SK-N-SH (cell line): ENCODE data around the gene CELF5. TPM values are rescaled to one million over a fixed set of nuclear protein-coding genes. Genes with fewer than 3 reads are reported as not detected.

ENCODE experiments used
- CTCF ChIA-PET: fragments of 300-600, 350-600 bp; formaldehyde crosslinking; extraction: SDS; loops from one replicate; lab custom pipeline; 2021; lab: Yijun Ruan, JAX
- POLR2A ChIA-PET: fragments of 350-600 bp; sonication (Branson Sonifier 250); formaldehyde crosslinking; extraction: SDS; loops from one replicate; lab custom pipeline; 2020; ENCODE audit warnings: antibody characterized with exemption, inconsistent platforms; lab: Yijun Ruan, JAX
- DNase-seq: peaks from one replicate; pipeline ENCODE4 v3.0.0; 2012
- H2AFZ ChIP-seq: fragments of 200-600 bp; sonication (generic); 2 replicates; pipeline ENCODE4 v1.8.1; 2016; ENCODE audit warnings: antibody characterized with exemption, mild to moderate bottlenecking, low read depth
- H3F3A ChIP-seq: fragments of 200-600 bp; sonication (generic); replicated peaks from 2 replicates; pipeline ENCODE3; 2016; ENCODE audit warnings: antibody characterized with exemption, mild to moderate bottlenecking; ENCODE audit not compliant: insufficient read depth
- H3K27ac ChIP-seq, 2 experiments: fragments of 200-500 bp in 1 of 2; fragments of 200-600 bp in 1 of 2; sonication (Bioruptor generic) in 1 of 2; sonication (generic), shearing (Covaris generic) in 1 of 2; 2 replicates each; pipeline versions ENCODE4 v1.5.1 to v1.6.1; 2014 to 2016; ENCODE audit warnings: low read depth in 2 of 2, inconsistent platforms in 1 of 2, low read length in 1 of 2, mild to moderate bottlenecking in 1 of 2, mixed read lengths in 1 of 2
- H3K27me3 ChIP-seq: fragments of 200-600 bp; sonication (generic), shearing (Covaris generic); 2 replicates; pipeline ENCODE4 v1.6.1; 2016; ENCODE audit warnings: mixed run types; ENCODE audit not compliant: insufficient read depth
- H3K36me3 ChIP-seq, 2 experiments: fragments of 200-500 bp in 1 of 2; fragments of 200-600 bp in 1 of 2; sonication (Bioruptor generic) in 1 of 2; sonication (generic) in 1 of 2; replicated peaks in 1 of 2; 2 replicates each; pipeline versions ENCODE3 to v1.5.1; 2014 to 2016; ENCODE audit warnings: low read length in 1 of 2, mild to moderate bottlenecking in 1 of 2; ENCODE audit not compliant: insufficient read depth in 2 of 2, control insufficient read depth in 1 of 2
- H3K4me1 ChIP-seq, 2 experiments: fragments of 200-500 bp in 1 of 2; fragments of 200-600 bp in 1 of 2; sonication (Bioruptor generic) in 1 of 2; sonication (generic), shearing (Covaris generic) in 1 of 2; 2 replicates each; pipeline versions ENCODE4 v1.5.1 to v1.6.1; 2014 to 2016; ENCODE audit warnings: low read depth in 1 of 2, low read length in 1 of 2, mixed run types in 1 of 2; ENCODE audit not compliant: insufficient read depth in 2 of 2, control insufficient read depth in 1 of 2
- H3K4me2 ChIP-seq: fragments of 200-600 bp; sonication (generic), shearing (Covaris generic); 2 replicates; pipeline ENCODE4 v1.6.1; 2017; ENCODE audit warnings: mixed run types
- H3K4me3 ChIP-seq, 2 experiments: fragments of 200-500 bp in 1 of 2; fragments of 200-600 bp in 1 of 2; sonication (Bioruptor generic) in 1 of 2; sonication (generic), shearing (Covaris generic) in 1 of 2; 2 replicates each; pipeline versions ENCODE4 v1.5.1 to v1.8.1; 2014 to 2016; ENCODE audit warnings: low read depth in 2 of 2, inconsistent platforms in 1 of 2, low read length in 1 of 2, mild to moderate bottlenecking in 1 of 2, mixed read lengths in 1 of 2, moderate library complexity in 1 of 2
- H3K79me2 ChIP-seq: fragments of 200-600 bp; sonication (generic); 2 replicates; pipeline ENCODE4 v1.8.1; 2017; ENCODE audit warnings: mild to moderate bottlenecking; ENCODE audit not compliant: insufficient read depth
- H3K9ac ChIP-seq: fragments of 200-600 bp; sonication (generic); 2 replicates; pipeline ENCODE4 v1.6.1; 2017; ENCODE audit warnings: mixed run types
- H3K9me2 ChIP-seq: fragments of 200-600 bp; sonication (generic); 2 replicates; pipeline ENCODE4 v1.6.1; 2017; ENCODE audit warnings: mixed run types
- H3K9me3 ChIP-seq: fragments of 200-600 bp; sonication (generic); 2 replicates; pipeline ENCODE4 v1.6.1; 2017; ENCODE audit warnings: mixed run types, mild to moderate bottlenecking, moderate library complexity
- H4K20me1 ChIP-seq: fragments of 200-600 bp; sonication (generic); 2 replicates; pipeline ENCODE4 v1.6.1; 2017; ENCODE audit warnings: mild to moderate bottlenecking, mixed run types; ENCODE audit not compliant: insufficient read depth
- FOXJ3 ChIP-seq: sonication (generic); formaldehyde crosslinking; IDR thresholded peaks from 2 replicates; pipeline ENCODE4 v1.5.1; 2020; ENCODE audit warnings: mild to moderate bottlenecking, missing genetic modification reagents
- GATA2 ChIP-seq: sonication (generic); formaldehyde crosslinking; IDR thresholded peaks from 2 replicates; pipeline ENCODE4 v1.5.0; 2020; ENCODE audit warnings: mild to moderate bottlenecking, missing genetic modification reagents
- MXI1 ChIP-seq: IDR thresholded peaks from 2 replicates; pipeline ENCODE4 v1.6.1; 2012; ENCODE audit warnings: mild to moderate bottlenecking, low read depth, low read length, improper control_type of control experiment
- POLR2AphosphoS5 ChIP-seq: IDR thresholded peaks from 2 replicates; pipeline ENCODE4 v1.6.1; 2012; ENCODE audit warnings: low read depth, low read length
- RXRA ChIP-seq: IDR thresholded peaks from 2 replicates; pipeline ENCODE4 v1.4.0; 2012; ENCODE audit warnings: low read depth, mild to moderate bottlenecking, borderline replicate concordance
- SMC3 ChIP-seq: IDR thresholded peaks from 2 replicates; pipeline ENCODE4 v1.6.1; 2012; ENCODE audit warnings: low read depth, low read length, improper control_type of control experiment
- TAF1 ChIP-seq: IDR thresholded peaks from 2 replicates; pipeline ENCODE4 v1.6.1; 2012; ENCODE audit warnings: low read depth, mild to moderate bottlenecking, low read length, moderate library complexity, borderline replicate concordance
- WGBS: methylation state at CpG from one replicate; pipeline ENCODE4 v1.1.6; 2017; ENCODE audit warnings: low lambda C conversion rate; 5-methylcytosine and 5-hydroxymethylcytosine counted together
- polyA plus RNA-seq, 3 experiments: library from polyadenylated mRNA; depleted of rRNA; stranded (reverse); fragments of >200 nt; gene quantifications; 2 replicates each; pipeline ENCODE4 v1.2.3, GENCODE V29; 2012
- TF ChIP-seq, protein P1 (sequence below): IDR thresholded peaks from 2 replicates; pipeline ENCODE4 v1.6.1; 2012; ENCODE audit warnings: mild to moderate bottlenecking, low read depth, low read length, moderate library complexity
- TF ChIP-seq, protein P2 (sequence below): IDR thresholded peaks from 2 replicates; pipeline ENCODE4 v1.4.0; 2012; ENCODE audit warnings: low read depth
- TF ChIP-seq, protein P3 (sequence below): fragments of 200-600 bp; sonication (generic); IDR thresholded peaks from 2 replicates; pipeline ENCODE4 v1.6.1; 2017; ENCODE audit warnings: antibody characterized with exemption, mild to moderate bottlenecking, moderate library complexity

CELF5 gene
- polyA plus RNA-seq, 1 of the 3 experiments (the other 2 are of a cell fraction): 0.33 TPM

GRCh38 chr19:3333020-3333583 lies 108.6 kb downstream of the CELF5 start:
- POLR2A ChIA-PET: no interaction called here
- H3K79me2 ChIP-seq: no peaks in the 10 kb centered on the region

DNA sequence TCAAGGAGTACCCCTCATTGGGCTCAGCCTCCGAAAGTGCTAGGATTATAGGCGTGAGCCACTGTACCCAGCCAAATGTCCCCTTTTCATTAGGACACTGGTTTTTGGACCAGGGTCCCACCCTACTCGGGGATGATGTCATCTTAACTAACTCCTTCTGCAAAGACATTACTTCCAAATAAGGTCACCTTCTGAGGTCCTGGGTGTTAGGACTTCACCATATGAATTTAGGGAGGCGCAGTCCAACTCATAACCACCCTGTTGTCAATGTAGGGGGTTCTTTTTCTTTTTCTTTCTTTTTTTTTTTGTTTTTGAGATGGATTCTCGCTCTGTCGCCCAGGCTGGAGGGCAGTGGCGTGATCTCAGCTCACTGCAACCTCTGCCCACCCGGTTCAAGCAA lies 109.2 kb downstream of the CELF5 start:
- ChIA-PET CTCF (interaction anchor here (0.7 to 1.0 kb wide), 2 partner anchors 95 to 107 kb away, joined by 3 to 4 read pairs; no protein-coding TSS in a partner anchor), POLR2A (no interaction called here)
- H3K79me2 ChIP-seq: no peaks in the 10 kb centered on the region
- DNase-seq: no peak
- H2AFZ ChIP-seq: no peak overlapping the region
- H3K9me3 ChIP-seq: no peaks in the 10 kb centered on the region
- no peak overlapping the region for H3K4me2 ChIP-seq
- no peaks in the 10 kb centered on the region for H3K27me3 ChIP-seq
- no peaks in the 10 kb centered on the region for H3F3A ChIP-seq
- no peaks in the 10 kb centered on the region for H3K36me3 ChIP-seq
- H4K20me1 ChIP-seq: no peaks in the 10 kb centered on the region
- H3K4me3 ChIP-seq: no peak overlapping the region
- TF ChIP-seq, protein P1, sequence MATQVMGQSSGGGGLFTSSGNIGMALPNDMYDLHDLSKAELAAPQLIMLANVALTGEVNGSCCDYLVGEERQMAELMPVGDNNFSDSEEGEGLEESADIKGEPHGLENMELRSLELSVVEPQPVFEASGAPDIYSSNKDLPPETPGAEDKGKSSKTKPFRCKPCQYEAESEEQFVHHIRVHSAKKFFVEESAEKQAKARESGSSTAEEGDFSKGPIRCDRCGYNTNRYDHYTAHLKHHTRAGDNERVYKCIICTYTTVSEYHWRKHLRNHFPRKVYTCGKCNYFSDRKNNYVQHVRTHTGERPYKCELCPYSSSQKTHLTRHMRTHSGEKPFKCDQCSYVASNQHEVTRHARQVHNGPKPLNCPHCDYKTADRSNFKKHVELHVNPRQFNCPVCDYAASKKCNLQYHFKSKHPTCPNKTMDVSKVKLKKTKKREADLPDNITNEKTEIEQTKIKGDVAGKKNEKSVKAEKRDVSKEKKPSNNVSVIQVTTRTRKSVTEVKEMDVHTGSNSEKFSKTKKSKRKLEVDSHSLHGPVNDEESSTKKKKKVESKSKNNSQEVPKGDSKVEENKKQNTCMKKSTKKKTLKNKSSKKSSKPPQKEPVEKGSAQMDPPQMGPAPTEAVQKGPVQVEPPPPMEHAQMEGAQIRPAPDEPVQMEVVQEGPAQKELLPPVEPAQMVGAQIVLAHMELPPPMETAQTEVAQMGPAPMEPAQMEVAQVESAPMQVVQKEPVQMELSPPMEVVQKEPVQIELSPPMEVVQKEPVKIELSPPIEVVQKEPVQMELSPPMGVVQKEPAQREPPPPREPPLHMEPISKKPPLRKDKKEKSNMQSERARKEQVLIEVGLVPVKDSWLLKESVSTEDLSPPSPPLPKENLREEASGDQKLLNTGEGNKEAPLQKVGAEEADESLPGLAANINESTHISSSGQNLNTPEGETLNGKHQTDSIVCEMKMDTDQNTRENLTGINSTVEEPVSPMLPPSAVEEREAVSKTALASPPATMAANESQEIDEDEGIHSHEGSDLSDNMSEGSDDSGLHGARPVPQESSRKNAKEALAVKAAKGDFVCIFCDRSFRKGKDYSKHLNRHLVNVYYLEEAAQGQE: no peak
- TF ChIP-seq, protein P2, sequence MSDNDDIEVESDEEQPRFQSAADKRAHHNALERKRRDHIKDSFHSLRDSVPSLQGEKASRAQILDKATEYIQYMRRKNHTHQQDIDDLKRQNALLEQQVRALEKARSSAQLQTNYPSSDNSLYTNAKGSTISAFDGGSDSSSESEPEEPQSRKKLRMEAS: no peak
- TF ChIP-seq SMC3 (no peak), MXI1 (no peak), TAF1 (no peak), GATA2 (CRISPR knock-in tag) (no peak)
- no peaks in the 10 kb centered on the region for H3K9me2 ChIP-seq
- WGBS: 84% methylated on average over 8 of the region's 8 CpGs
- no peak overlapping the region for H3K27ac ChIP-seq
- no peak overlapping the region for H3K9ac ChIP-seq
- peaks cover 7 to 23% of the 10 kb centered on the region in 2 experiments; a peak in 3 of 4 replicates for H3K4me1 ChIP-seq

More at GRCh38 chr19:3333020-3333583, 108.6 kb downstream of the CELF5 start:
- Histone ChIP-seq H3K4me1 (peaks cover 7 to 23% of the 10 kb centered on the region in 2 experiments; a peak in 3 of 4 replicates), H3K9ac (no peak overlapping the region), H4K20me1 (no peaks in the 10 kb centered on the region), H3K9me2 (no peaks in the 10 kb centered on the region), H3K9me3 (no peaks in the 10 kb centered on the region), H3K36me3 (no peaks in the 10 kb centered on the region), H3K4me3 (no peak overlapping the region), H3K27ac (no peak overlapping the region), H3K27me3 (no peaks in the 10 kb centered on the region), H3K4me2 (no peak overlapping the region), H3F3A (no peaks in the 10 kb centered on the region), H2AFZ (no peak overlapping the region)
- WGBS: 34% methylated on average over 4 of the region's 4 CpGs
- CTCF ChIA-PET: interaction anchor here (0.8 to 1.0 kb wide), 3 partner anchors 96 to 139 kb away, joined by 3 to 4 read pairs (median 3); no protein-coding TSS in a partner anchor
- TF ChIP-seq FOXJ3 (CRISPR knock-in tag) (no peak), RXRA (no peak), POLR2AphosphoS5 (no peak)
- TF ChIP-seq, protein P3, sequence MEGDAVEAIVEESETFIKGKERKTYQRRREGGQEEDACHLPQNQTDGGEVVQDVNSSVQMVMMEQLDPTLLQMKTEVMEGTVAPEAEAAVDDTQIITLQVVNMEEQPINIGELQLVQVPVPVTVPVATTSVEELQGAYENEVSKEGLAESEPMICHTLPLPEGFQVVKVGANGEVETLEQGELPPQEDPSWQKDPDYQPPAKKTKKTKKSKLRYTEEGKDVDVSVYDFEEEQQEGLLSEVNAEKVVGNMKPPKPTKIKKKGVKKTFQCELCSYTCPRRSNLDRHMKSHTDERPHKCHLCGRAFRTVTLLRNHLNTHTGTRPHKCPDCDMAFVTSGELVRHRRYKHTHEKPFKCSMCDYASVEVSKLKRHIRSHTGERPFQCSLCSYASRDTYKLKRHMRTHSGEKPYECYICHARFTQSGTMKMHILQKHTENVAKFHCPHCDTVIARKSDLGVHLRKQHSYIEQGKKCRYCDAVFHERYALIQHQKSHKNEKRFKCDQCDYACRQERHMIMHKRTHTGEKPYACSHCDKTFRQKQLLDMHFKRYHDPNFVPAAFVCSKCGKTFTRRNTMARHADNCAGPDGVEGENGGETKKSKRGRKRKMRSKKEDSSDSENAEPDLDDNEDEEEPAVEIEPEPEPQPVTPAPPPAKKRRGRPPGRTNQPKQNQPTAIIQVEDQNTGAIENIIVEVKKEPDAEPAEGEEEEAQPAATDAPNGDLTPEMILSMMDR: no peak
- TF ChIP-seq, protein P1: no peak
- TF ChIP-seq, protein P2: no peak
- DNase-seq: no peak
